SU-DHL-6 (cell line): Measurements from ENCODE around the gene PTPRK.

Experiments
- EZH2phosphoT487 ChIP-seq: fragments of 200-600 bp; sonication (generic), shearing (Covaris generic); conservative IDR thresholded peaks from 2 replicates; pipeline ENCODE4 v1.6.1; 2018; ENCODE audit warnings: mild to moderate bottlenecking, antibody characterized with exemption, low read length, moderate library complexity, mixed read lengths
- TF ChIP-seq, protein P1 (sequence below): fragments of 200-600 bp; sonication (generic); IDR thresholded peaks from one replicate; pipeline ENCODE4 v1.5.1; 2017; ENCODE audit warnings: antibody characterized with exemption, mild to moderate bottlenecking, low read length, moderate library complexity; ENCODE audit not compliant: insufficient read depth, poor library complexity, severe bottlenecking

DNA sequence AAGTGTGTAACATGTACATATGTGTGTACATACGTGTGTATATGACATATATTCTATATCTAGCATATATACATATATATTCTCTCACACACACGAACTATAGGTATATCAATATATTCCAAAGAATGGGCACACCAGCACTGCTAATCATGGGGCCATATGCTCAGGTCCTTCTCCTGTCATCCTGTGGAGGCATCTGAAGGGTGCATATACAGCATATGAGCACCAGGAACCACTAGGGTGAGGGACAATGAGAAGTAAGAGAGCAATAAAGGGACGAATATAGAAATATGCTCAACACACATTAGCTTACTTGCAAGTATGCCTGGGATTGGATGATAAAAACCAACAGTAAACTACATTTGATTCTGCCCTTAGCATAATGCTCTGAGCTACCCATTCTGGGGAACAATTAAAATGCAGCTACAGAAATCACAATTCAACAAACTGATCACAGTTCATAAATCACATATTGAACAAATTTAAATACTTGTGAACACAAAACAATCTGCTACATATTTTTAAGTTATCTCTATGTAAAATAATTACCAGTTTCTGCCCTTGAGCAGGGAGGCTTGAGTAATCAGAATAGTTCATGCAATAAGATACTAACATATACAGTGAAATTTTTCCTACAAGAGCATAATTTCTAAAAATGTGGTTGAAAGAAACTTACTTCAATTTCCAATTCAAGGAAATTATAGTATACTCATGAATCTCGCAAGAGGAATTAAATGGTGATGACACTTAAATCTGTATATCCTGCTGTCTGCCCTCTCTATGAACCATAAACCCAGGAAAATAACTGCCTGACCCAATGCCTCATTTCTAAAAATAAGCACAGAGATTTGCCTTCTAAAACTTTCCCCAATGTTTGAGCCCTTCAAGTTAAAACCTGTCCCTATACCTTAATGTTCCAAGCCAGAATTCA is 347.4 kb downstream of the PTPRK start:
- TF ChIP-seq, protein P1, sequence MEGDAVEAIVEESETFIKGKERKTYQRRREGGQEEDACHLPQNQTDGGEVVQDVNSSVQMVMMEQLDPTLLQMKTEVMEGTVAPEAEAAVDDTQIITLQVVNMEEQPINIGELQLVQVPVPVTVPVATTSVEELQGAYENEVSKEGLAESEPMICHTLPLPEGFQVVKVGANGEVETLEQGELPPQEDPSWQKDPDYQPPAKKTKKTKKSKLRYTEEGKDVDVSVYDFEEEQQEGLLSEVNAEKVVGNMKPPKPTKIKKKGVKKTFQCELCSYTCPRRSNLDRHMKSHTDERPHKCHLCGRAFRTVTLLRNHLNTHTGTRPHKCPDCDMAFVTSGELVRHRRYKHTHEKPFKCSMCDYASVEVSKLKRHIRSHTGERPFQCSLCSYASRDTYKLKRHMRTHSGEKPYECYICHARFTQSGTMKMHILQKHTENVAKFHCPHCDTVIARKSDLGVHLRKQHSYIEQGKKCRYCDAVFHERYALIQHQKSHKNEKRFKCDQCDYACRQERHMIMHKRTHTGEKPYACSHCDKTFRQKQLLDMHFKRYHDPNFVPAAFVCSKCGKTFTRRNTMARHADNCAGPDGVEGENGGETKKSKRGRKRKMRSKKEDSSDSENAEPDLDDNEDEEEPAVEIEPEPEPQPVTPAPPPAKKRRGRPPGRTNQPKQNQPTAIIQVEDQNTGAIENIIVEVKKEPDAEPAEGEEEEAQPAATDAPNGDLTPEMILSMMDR = no peak
- TF ChIP-seq EZH2phosphoT487 = no peak
